T47D (cell line): ENCODE data around the gene PRKAG1.

ENCODE experiments used
- DNase-seq, 2 experiments: peaks; one replicate each; pipeline versions ENCODE4 v3.0.0 to v3.0.0-alpha.2; 2011 to 2012; ENCODE audit warnings: low read depth in 1 of 2, low spot score in 1 of 2
- JUND ChIP-seq: IDR thresholded peaks from 2 replicates; pipeline ENCODE4 v1.6.1; 2012; ENCODE audit warnings: low read depth
- in situ Hi-C: cut with HindIII; loops from 2 replicates; pipeline ENCODE4 v1.10.0; 2016; ENCODE audit warnings: low sequenced_read_pairs, low pct_unique_long_range_greater_than_20kb

PRKAG1 gene

DNA sequence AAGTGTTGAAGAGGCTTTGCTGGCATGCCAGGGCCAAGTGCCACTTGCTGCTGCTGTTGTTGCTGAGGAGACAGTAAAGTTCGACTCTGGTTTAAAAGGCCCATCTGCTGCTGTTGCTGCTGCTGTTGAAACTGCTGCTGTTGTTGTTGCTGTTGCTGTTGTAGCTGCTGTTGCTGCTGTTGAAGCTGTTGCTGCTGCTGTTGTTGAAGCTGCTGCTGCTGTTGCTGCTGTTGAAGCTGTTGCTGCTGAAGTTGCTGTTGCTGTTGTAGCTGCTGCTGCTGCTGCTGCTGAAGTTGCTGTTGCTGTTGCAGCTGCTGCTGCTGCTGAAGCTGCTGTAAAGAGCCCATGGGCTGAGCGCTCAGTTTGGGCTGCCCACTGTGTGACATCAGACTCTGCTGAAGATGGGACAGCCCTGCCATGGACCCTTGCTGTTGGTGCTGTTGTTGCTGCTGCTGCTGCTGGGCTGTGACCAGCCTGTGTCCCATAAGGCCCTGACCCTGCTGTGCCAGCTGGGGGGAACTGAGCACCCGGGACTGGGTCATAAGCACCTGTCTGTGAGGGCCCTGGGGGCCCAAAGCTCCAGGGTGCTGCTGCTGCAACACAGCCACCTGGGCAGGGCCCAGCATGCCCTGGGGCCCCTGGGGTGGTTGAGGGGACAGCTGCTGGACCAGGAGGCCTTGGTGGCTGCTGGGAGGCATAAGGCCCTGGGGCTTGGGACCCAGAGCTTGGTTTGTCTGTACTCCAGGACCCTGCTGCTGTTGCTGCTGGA lies 14.3 kb upstream of the PRKAG1 start:
- no peak for TF ChIP-seq JUND
- in situ Hi-C loops = no loop called here
- DNase-seq = no peak

DNA sequence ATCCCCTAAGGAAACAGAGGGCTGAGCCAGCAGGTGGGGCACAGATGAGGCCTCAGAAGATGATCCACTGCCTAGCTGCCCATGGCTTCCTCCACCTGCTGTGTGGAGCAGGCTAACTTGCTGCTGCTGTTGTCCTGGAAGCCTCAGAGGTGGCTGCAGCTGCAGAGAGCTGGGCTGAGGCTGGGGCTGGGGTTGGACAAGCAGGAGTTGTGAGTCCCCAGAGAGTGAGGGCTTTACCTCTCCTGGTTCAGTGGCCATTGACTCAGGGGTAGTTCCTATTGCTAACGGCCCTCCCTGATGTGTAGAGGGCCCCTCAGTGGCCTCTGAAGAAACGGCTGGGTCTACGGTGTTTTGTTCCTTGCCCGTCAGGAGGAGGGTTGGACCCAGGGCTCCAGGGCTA lies 13.7 kb upstream of the PRKAG1 start:
- TF ChIP-seq JUND = no peak
- DNase-seq = no peak
- in situ Hi-C loops = no loop called here

DNA sequence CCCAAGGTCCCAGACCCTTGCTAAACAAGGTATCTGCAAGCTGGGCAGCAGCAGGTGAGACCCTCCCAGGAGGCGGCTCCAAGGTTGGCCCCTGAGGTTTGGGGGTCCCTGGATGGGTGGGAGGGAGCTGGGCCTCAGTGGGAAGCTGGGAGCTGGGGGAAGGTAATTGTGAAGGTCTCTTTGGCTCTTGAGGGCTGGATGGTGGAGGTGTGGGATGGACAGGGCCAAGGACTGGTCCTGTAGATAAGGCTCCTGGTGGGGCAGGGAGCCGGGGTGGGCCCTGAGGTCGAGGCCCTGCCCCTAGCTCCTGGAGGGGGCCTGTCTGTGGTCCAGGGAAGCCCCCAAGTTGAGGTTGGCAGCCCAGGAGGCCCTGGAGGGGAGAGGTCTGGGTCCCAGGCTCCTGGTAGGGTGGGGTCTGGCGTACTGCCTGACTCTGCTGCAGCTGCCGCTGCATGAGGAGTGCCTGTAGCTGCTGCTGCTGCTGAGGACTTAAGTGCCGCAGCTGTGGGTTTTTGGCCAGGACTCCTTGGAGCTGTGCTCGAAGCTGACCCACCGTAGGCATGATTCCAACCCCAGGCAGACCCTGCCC lies 13.1 kb upstream of the PRKAG1 start:
- in situ Hi-C loops = no loop called here
- DNase-seq = no peak
- no peak for TF ChIP-seq JUND

DNA sequence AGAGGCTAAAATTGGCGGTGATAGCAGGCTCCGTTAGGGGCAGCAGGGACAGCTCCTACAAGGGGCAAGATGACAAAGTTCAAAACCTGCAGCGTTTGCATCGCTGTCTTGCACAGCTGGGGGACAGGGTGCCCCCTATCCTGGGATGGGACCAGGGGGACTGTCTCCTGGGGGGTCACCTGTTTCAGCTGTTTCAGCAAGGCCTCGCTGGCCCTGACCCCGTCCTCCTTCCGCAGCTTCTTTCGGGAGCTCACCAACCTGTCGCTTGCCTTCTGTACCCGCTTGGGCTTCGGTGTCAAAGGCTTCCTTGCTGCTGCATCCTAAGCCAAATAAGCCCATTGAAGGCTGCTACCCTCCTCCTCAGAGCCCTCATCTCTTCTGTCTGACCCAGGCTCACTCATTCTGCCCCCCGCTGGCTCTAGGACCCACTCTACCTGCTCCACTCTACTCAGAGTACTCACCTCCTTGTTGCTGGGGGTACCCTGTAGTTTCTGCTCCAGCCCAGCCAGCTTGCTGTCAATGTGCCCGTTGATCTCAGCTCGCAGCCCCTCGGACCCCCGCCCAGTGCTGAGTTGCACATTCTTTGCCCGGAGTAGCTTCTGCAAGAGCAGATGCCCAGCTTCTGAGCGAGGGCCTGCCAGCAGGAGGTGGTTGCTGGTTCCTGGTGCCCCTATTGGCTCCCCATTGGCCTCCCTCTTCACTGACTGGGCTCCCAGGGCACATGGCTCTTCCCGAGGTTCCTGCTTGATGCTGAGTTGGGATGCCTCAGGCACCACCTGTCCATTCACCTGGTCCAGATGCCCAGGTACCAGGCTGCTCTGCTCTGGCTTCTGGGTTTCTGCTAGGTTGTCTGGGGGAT lies 12.4 kb upstream of the PRKAG1 start:
- no peak for TF ChIP-seq JUND
- no peak for DNase-seq
- in situ Hi-C loops = no loop called here

DNA sequence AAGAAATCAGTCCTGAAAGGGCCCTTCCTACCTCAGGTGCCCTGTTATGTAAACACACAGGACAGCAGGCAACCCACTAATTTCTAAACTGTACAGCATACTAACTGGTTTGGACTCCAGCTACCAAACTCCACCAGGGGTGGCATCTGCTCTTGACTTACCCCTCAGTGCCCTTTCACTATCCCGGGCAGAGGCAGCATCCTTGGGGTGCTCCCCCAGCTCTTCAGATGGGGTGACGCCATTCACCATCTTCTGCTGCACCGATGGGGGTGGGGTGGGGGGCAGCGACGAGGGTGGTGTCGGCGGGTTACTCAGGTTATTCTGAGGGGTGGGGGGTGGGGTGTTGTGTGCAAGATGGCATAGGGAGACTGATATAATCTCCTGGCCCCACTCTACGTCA lies 11.5 kb upstream of the PRKAG1 start:
- no peak for DNase-seq
- in situ Hi-C loops = no loop called here
- no peak for TF ChIP-seq JUND

DNA sequence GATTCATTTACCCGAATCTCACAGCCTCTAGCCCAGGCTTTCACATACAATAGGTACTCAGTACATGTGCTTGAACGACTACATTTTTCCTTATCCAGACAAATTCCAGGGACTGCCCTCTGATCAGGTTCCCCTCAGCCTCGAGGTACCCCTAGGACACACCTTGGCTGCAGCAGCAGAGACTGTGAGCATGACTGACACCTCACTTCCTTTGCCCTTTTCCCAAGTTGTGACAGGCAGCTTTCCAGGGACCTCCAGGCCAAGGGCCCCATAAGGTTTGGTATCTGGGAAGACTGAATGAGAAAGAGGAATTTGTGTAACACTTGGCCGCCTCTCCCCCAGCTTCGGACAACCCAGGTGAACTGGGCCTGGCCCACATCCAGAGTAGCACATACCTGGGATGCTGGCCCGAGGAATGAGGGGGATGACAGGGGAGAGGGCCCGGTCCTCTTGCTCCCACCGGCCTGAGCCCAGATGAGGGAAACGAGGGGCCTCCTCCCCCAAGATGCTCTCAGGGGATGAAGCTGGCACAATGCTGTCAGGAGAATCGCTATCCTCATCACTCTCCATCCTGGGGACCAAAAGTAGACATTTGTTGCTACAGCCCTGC lies 10.2 kb upstream of the PRKAG1 start:
- in situ Hi-C loops = no loop called here
- no peak for DNase-seq
- no peak for TF ChIP-seq JUND

DNA sequence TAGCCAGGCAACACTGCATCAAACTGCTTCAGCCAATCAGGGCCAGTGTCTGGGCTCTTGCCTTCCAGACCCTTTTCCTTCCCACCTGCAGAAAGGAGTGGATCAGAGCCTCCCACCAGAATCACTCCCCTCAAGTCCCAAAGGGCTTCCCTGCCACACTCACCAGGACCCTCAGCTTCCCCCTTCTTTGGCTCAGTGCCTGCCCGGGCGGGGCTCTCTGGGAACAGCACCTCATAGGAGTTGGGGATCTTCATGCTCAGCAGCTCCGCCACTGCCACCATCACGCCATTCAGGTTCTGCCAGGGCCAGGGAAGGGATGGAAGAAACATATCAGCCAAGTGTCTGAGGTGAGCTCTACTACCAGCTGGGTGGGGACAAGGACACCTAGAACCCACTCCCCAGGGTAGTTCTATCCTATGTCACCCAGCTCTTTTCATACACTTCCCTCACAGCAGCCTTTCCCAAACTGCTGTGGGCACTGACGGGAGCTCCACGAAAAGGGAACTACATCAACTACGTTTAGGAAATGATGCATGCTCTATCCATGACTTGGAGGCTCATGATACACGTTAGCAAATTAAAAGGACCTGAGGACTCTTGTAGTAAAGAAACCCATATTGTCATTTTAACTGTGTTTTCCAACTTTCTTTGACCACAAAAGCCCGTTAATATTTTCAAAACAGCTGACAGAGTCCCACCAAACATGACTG lies 9.4 kb upstream of the PRKAG1 start:
- in situ Hi-C loops = no loop called here
- no peak for DNase-seq
- no peak for TF ChIP-seq JUND

DNA sequence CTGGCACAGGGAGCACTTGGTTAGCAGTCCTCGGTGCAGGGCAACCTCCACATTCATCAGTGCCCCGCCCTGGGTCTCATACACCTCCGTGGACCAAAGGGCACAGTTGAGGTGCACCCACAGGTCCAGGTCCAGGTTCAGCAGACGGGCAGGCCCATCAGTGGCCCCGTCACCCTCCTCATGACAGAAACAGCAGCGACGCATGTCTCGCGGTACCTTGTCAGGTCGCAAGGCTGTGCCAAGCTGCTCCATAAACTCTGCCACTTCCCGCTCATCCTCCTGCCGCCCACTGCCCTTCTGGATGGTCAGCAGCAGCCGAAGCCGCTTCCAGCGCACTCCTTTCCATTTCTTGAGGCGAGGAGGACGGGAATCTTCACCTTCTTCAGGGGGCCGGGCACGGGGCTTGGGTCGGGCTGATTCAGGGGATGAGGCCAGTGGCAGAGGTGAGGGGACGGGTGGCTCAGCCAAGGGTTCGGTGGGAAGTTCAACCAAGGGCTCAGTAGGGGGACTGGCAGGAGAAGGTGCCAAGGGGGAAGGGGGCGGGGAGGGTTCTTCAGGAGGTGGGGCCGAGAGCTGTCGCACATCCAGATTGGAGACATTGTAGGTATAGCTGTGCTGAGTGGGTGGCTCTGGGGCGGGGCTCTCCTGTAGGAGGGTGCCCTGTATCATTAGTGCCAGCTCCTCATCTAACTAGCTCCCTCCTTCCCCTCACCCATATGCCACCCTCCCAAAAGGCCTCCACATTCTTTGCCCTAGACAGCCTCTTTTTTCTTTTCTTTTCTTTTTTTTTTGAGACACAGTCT lies 8.3 kb upstream of the PRKAG1 start:
- in situ Hi-C loops = no loop called here
- DNase-seq = no peak
- TF ChIP-seq JUND = no peak

DNA sequence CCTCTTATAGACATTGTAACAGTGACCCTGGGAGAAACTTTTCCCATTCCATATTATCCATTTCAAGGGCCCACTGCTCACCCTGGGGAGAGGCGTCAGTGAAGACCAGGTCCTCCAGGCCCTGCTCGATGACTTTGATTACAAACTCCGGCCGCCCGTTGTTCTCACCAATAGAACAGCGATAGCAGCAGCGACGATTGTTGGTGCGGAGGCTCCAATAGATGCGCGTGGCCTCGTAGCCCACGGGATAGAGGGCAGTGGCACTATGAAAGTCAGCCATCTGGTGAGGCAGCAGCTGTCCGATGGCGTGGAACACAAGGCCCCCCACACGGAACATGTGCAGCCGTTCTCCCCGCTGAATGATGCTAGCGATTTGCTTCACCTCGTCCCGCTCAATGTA lies 7.5 kb upstream of the PRKAG1 start:
- in situ Hi-C loops = no loop called here
- TF ChIP-seq JUND = no peak
- no peak for DNase-seq

DNA sequence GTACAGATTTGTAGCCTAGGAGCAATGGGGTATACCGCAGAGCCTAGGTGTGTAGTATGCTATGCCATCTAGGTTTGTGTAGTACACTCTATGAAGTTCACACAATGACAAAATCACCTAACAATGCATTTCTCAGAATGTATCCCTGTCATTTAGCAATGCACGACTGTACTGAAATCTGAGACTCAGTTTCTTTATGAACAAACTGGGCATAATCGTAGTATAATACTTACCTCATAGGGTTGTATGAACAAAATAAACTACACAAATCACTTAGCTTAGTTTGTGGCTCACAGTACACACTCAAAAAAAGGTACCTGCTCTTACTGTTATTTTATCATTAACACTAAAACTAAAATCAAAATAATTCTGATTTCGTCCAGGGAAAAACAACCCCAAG lies 6.9 kb upstream of the PRKAG1 start:
- no peak for DNase-seq
- TF ChIP-seq JUND = no peak
- in situ Hi-C loops = no loop called here

DNA sequence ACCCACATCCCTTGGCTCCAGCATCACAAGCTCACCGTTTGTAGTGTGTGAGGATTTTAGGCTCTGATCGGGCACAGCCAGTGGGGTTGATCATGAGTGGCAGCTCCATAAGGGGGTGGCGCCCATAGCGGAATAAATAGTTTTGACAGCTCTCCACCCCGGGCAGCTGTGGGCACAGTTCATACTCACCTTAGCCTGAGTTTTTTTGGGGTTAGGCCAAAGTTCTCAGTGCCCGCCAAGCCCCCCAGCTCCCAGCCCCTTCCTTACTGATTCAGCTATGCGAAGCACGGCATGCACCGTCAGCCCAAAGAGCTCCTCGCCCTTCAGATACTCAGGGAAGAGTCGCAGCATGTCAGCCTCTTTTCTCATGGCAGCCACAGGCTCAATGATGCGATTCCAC lies 6.0 kb upstream of the PRKAG1 start:
- no peak for DNase-seq
- no peak for TF ChIP-seq JUND
- in situ Hi-C loops = no loop called here
